H1 (cell line): ENCODE measurements around the gene CFAP92.

Experiments used
- ATF2 ChIP-seq: IDR thresholded peaks from 2 replicates; pipeline ENCODE4 v1.6.1; 2012; ENCODE audit warnings: low read length, inconsistent platforms
- CTCF ChIP-seq, 3 experiments: IDR thresholded peaks; 1 replicate in 2 of 3; 2 replicates in 1 of 3; pipeline versions ENCODE4 v1.5.1 to v1.6.1; 2011; ENCODE audit warnings: low read length in 3 of 3, mild to moderate bottlenecking in 3 of 3, inconsistent platforms in 2 of 3, low read depth in 1 of 3, moderate library complexity in 1 of 3; ENCODE audit not compliant: insufficient read depth in 1 of 3; ENCODE audit errors: control extremely low read depth in 1 of 3
- FOSL1 ChIP-seq: IDR thresholded peaks from 2 replicates; pipeline ENCODE4 v1.6.1; 2011; ENCODE audit warnings: mild to moderate bottlenecking, low read depth, low read length, moderate library complexity; ENCODE audit not compliant: insufficient read depth
- HDAC2 ChIP-seq, 2 experiments: fragments of 300-600 bp in 1 of 2; sonication (generic) in 1 of 2; IDR thresholded peaks; 2 replicates each; pipeline ENCODE4 v1.6.1; 2011 to 2012; ENCODE audit warnings: low read depth in 2 of 2, low read length in 2 of 2, mild to moderate bottlenecking in 2 of 2, moderate library complexity in 2 of 2, borderline replicate concordance in 1 of 2, inconsistent platforms in 1 of 2
- SP2 ChIP-seq: IDR thresholded peaks from 2 replicates; pipeline ENCODE4 v1.6.1; 2012; ENCODE audit warnings: mild to moderate bottlenecking, low read length, inconsistent platforms
- ZNF274 ChIP-seq: IDR thresholded peaks from 2 replicates; pipeline ENCODE4 v1.7.0; 2012; ENCODE audit warnings: low read length, borderline replicate concordance; ENCODE audit errors: extremely low read depth

- TF ChIP-seq CTCF (IDR thresholded peaks at IDR 0.05; ENCODE audit: control extremely low read depth in 1 of 3, insufficient read depth in 1 of 3, low read depth in 1 of 3, low read length in 3 of 3) (no peak), SP2 (no peak), HDAC2 (IDR thresholded peaks at IDR 0.05; ENCODE audit: borderline replicate concordance in 1 of 2, low read depth in 2 of 2, low read length in 2 of 2) (no peak), FOSL1 (no peak), ZNF274 (no peak), ATF2 (no peak)
These were observed 6.4 kb downstream of the CFAP92 start for GRCh38 chr3:128987302-128988100.
